WTC11 (cell line): Measurements from ENCODE around the gene ABLIM2. TPM values are rescaled to one million over a fixed set of nuclear protein-coding genes. Genes with fewer than 3 reads are reported as not detected.

Experiments used
- ATAC-seq: fragments of 200-7000 bp; cut with Tn5 transposase; 2 replicates; pipeline ENCODE4 v1.10.0; 2021; ENCODE audit warnings: mild to moderate bottlenecking, moderate library complexity
- CTCF ChIA-PET: fragments of 300-600 bp; sonication (Branson Sonifier 250); formaldehyde crosslinking; loops from one replicate; lab custom pipeline; 2021; ENCODE audit warnings: antibody characterized with exemption; lab: Charles Lee
- POLR2A ChIA-PET: fragments of 350-600 bp; sonication (Branson Sonifier 250); formaldehyde crosslinking; loops from one replicate; lab custom pipeline; 2021; ENCODE audit warnings: antibody characterized with exemption; lab: Charles Lee
- DNase-seq: peaks from one replicate; pipeline ENCODE4 v3.0.0; 2021; ENCODE audit warnings: low spot score
- H3K27ac Mint-ChIP-seq: 2 replicates; pipeline ENCODE4 v1.8.0; 2021; ENCODE audit warnings: mixed read lengths
- H3K27me3 Mint-ChIP-seq: 2 replicates; pipeline ENCODE4 v1.8.0; 2021; ENCODE audit warnings: low read depth, mild to moderate bottlenecking, moderate library complexity, mixed read lengths
- H3K36me3 Mint-ChIP-seq: 2 replicates; pipeline ENCODE4 v1.8.0; 2021; ENCODE audit warnings: mixed read lengths
- H3K4me1 Mint-ChIP-seq: 2 replicates; pipeline ENCODE4 v1.8.0; 2022; ENCODE audit warnings: mixed read lengths
- H3K4me3 Mint-ChIP-seq: 2 replicates; pipeline ENCODE4 v1.8.0; 2021; ENCODE audit warnings: mild to moderate bottlenecking, moderate library complexity, mixed read lengths
- H3K9me3 Mint-ChIP-seq: 2 replicates; pipeline ENCODE4 v1.8.0; 2021; ENCODE audit warnings: mixed read lengths
- AR ChIP-seq: fragments of 250-450 bp; sonication (Bioruptor Pico); IDR thresholded peaks from 2 replicates; pipeline ENCODE4 v1.9.0; 2021; ENCODE audit warnings: mild to moderate bottlenecking
- CREB1 ChIP-seq: sonication (generic); formaldehyde crosslinking; IDR thresholded peaks from 2 replicates; pipeline ENCODE4 v1.8.0; 2023; ENCODE audit warnings: mild to moderate bottlenecking, missing genetic modification reagents
- E2F5 ChIP-seq: sonication (generic); formaldehyde crosslinking; IDR thresholded peaks from 2 replicates; pipeline ENCODE4 v1.8.1; 2022; ENCODE audit warnings: mild to moderate bottlenecking, moderate library complexity, missing genetic modification reagents
- EMX1 ChIP-seq: fragments of 250-450 bp; sonication (Bioruptor Pico); IDR thresholded peaks from 2 replicates; pipeline ENCODE4 v1.8.0; 2021; ENCODE audit warnings: mild to moderate bottlenecking
- ERG ChIP-seq: fragments of 250-450 bp; sonication (Bioruptor Pico); IDR thresholded peaks from 2 replicates; pipeline ENCODE4 v1.8.0; 2021; ENCODE audit warnings: mild to moderate bottlenecking
- ETV6 ChIP-seq: sonication (generic); formaldehyde crosslinking; IDR thresholded peaks from 2 replicates; pipeline ENCODE4 v1.8.1; 2022; ENCODE audit warnings: mild to moderate bottlenecking, missing genetic modification reagents
- GRHL2 ChIP-seq: fragments of 250-450 bp; sonication (Bioruptor Pico); IDR thresholded peaks from 2 replicates; pipeline ENCODE4 v1.8.0; 2022; ENCODE audit warnings: mild to moderate bottlenecking, moderate library complexity; ENCODE audit not compliant: insufficient replicate concordance, severe bottlenecking
- MAX ChIP-seq: sonication (generic); formaldehyde crosslinking; IDR thresholded peaks from 2 replicates; pipeline ENCODE4 v1.8.0; 2022; ENCODE audit warnings: mild to moderate bottlenecking, missing genetic modification reagents
- MLX ChIP-seq: sonication (generic); formaldehyde crosslinking; IDR thresholded peaks from 2 replicates; pipeline ENCODE4 v1.8.1; 2023; ENCODE audit warnings: mild to moderate bottlenecking, missing genetic modification reagents, moderate library complexity
- NFYB ChIP-seq: sonication (generic); formaldehyde crosslinking; conservative IDR thresholded peaks from 2 replicates; pipeline ENCODE4 v1.8.0; 2022; ENCODE audit warnings: low read depth, missing genetic modification reagents
- NR2C2 ChIP-seq: sonication (generic); formaldehyde crosslinking; IDR thresholded peaks from 2 replicates; pipeline ENCODE4 v1.8.0; 2022; ENCODE audit warnings: mild to moderate bottlenecking, missing genetic modification reagents
- PREB ChIP-seq: sonication (generic); formaldehyde crosslinking; IDR thresholded peaks from 2 replicates; pipeline ENCODE4 v1.8.1; 2022; ENCODE audit warnings: mild to moderate bottlenecking, missing genetic modification reagents, moderate library complexity, borderline replicate concordance
- PRRX2 ChIP-seq: fragments of 250-450 bp; sonication (Bioruptor Pico); IDR thresholded peaks from 2 replicates; pipeline ENCODE4 v1.8.0; 2021; ENCODE audit warnings: mild to moderate bottlenecking
- SMAD4 ChIP-seq: sonication (generic); formaldehyde crosslinking; IDR thresholded peaks from 2 replicates; pipeline ENCODE4 v1.8.0; 2022; ENCODE audit warnings: mild to moderate bottlenecking, missing genetic modification reagents
- TP53 ChIP-seq: sonication (generic); formaldehyde crosslinking; IDR thresholded peaks from 2 replicates; pipeline ENCODE4 v1.8.1; 2023; ENCODE audit warnings: mild to moderate bottlenecking, missing genetic modification reagents
- ZBTB43 ChIP-seq: sonication (generic); formaldehyde crosslinking; IDR thresholded peaks from 2 replicates; pipeline ENCODE4 v1.8.1; 2023; ENCODE audit warnings: mild to moderate bottlenecking, missing genetic modification reagents
- ZMAT4 ChIP-seq: fragments of 250-450 bp; sonication (Bioruptor Pico); IDR thresholded peaks from 2 replicates; pipeline ENCODE4 v1.9.0; 2021; ENCODE audit warnings: mild to moderate bottlenecking
- ZNF121 ChIP-seq: sonication (generic); formaldehyde crosslinking; IDR thresholded peaks from 2 replicates; pipeline ENCODE4 v1.8.0; 2023; ENCODE audit warnings: missing genetic modification reagents
- ZNF232 ChIP-seq: sonication (generic); formaldehyde crosslinking; IDR thresholded peaks from 2 replicates; pipeline ENCODE4 v1.8.0; 2022; ENCODE audit warnings: mild to moderate bottlenecking, missing genetic modification reagents
- ZNF263 ChIP-seq: sonication (generic); formaldehyde crosslinking; IDR thresholded peaks from 2 replicates; pipeline ENCODE4 v1.8.1; 2022; ENCODE audit warnings: low read depth, mild to moderate bottlenecking, moderate library complexity, missing genetic modification reagents
- ZNF416 ChIP-seq: fragments of 250-450 bp; sonication (Bioruptor Pico); IDR thresholded peaks from 2 replicates; pipeline ENCODE4 v1.9.0; 2021; ENCODE audit warnings: mild to moderate bottlenecking, inconsistent platforms
- ZNF512 ChIP-seq: sonication (generic); formaldehyde crosslinking; IDR thresholded peaks from 2 replicates; pipeline ENCODE4 v1.8.1; 2022; ENCODE audit warnings: missing genetic modification reagents, borderline replicate concordance
- total RNA-seq: library from RNA; stranded (reverse); gene quantifications from 3 replicates; pipeline ENCODE4 v1.2.3, GENCODE V29; 2021

ABLIM2 gene
- total RNA-seq, 1 experiment from 2014 or later: 2.6 TPM

- Mint-ChIP-seq H3K9me3 (no peaks in the 10 kb centered on the region), H3K27ac (no peak overlapping the region), H3K4me1 (peaks cover 16% of the 10 kb centered on the region), H3K27me3 (no peaks in the 10 kb centered on the region; the same call in 1 of the 2 replicates), H3K4me3 (no peak overlapping the region), H3K36me3 (no peaks in the 10 kb centered on the region)
- DNase-seq (no peak), ATAC-seq (peak; percentile 49)
- CTCF ChIA-PET: interaction anchor here (0.6 to 1.5 kb wide), 3 partner anchors 9 to 102 kb away, joined by 3 to 5 read pairs (median 3); no protein-coding TSS in a partner anchor
- TF ChIP-seq ETV6 (CRISPR knock-in tag): no peak
- TF ChIP-seq ZMAT4 (CRISPR knock-in tag): no peak
- no peak for TF ChIP-seq E2F5 (CRISPR knock-in tag)
- no peak for TF ChIP-seq ZNF263 (CRISPR knock-in tag)
- TF ChIP-seq MAX (CRISPR knock-in tag): no peak
- TF ChIP-seq ZNF512 (CRISPR knock-in tag): no peak
- no peak for TF ChIP-seq AR (CRISPR knock-in tag)
- no peak for TF ChIP-seq SMAD4 (CRISPR knock-in tag)
- TF ChIP-seq PRRX2 (CRISPR knock-in tag): no peak
- POLR2A ChIA-PET: no interaction called here
Measured at GRCh38 chr4:8147231-8147970, 11.2 kb downstream of the ABLIM2 start.

- Mint-ChIP-seq H3K4me1 (peaks cover 16% of the 10 kb centered on the region), H3K27ac (no peak overlapping the region), H3K9me3 (no peaks in the 10 kb centered on the region), H3K36me3 (no peaks in the 10 kb centered on the region), H3K27me3 (no peaks in the 10 kb centered on the region; the same call in 1 of the 2 replicates), H3K4me3 (no peak overlapping the region)
- CTCF ChIA-PET: interaction anchor here (1.0 to 2.2 kb wide), 3 partner anchors 12 to 300 kb away, joined by 3 to 9 read pairs (median 4); partner anchors contain the start of gene ABLIM2
- no peak for ATAC-seq
- no peak for DNase-seq
- POLR2A ChIA-PET: no interaction called here
- TF ChIP-seq MLX: no peak
- TF ChIP-seq PREB (CRISPR knock-in tag): no peak
- no peak for TF ChIP-seq ERG (CRISPR knock-in tag)
- no peak for TF ChIP-seq ZBTB43 (CRISPR knock-in tag)
- no peak for TF ChIP-seq ZNF121 (CRISPR knock-in tag)
- no peak for TF ChIP-seq ZNF416 (CRISPR knock-in tag)
- no peak for TF ChIP-seq EMX1 (CRISPR knock-in tag)
- TF ChIP-seq NR2C2 (CRISPR knock-in tag): no peak
- no peak for TF ChIP-seq ZNF232 (CRISPR knock-in tag)
- no peak for TF ChIP-seq MAX (CRISPR knock-in tag)
- no peak for TF ChIP-seq TP53 (CRISPR knock-in tag)
- no peak for TF ChIP-seq NFYB (CRISPR knock-in tag)
- no peak for TF ChIP-seq CREB1 (CRISPR knock-in tag)
- no peak for TF ChIP-seq GRHL2 (CRISPR knock-in tag)
- no peak for TF ChIP-seq SMAD4 (CRISPR knock-in tag)
Measured at GRCh38 chr4:8146157-8146556, 12.5 kb downstream of the ABLIM2 start.
